Glomerular visceral epithelial cell (primary cell): ENCODE data around the gene CD22.
"Not testable (repeated sequence)": the region's sequence is repeated elsewhere in the genome, so short reads cannot be mapped to it uniquely, and the experiment has no call there.

ENCODE experiments used
- DNase-seq: peaks from one replicate; pipeline ENCODE4 v3.0.0-alpha.2; 2016; ENCODE audit errors: extremely low spot score

Gene CD22

DNA sequence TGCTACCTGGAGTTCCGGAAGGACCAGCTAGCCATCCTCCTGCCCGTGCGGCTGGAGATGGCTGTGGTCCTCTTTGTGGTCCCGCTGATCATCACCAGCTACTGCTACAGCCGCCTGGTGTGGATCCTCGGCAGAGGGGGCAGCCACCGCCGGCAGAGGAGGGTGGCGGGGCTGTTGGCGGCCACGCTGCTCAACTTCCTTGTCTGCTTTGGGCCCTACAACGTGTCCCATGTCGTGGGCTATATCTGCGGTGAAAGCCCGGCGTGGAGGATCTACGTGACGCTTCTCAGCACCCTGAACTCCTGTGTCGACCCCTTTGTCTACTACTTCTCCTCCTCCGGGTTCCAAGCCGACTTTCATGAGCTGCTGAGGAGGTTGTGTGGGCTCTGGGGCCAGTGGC lies 30.4 kb downstream of the CD22 start:
- not testable (repeated sequence) for DNase-seq

GRCh38 chr19:35360081-35360480 lies 31.1 kb downstream of the CD22 start:
- DNase-seq: not testable (repeated sequence)

DNA sequence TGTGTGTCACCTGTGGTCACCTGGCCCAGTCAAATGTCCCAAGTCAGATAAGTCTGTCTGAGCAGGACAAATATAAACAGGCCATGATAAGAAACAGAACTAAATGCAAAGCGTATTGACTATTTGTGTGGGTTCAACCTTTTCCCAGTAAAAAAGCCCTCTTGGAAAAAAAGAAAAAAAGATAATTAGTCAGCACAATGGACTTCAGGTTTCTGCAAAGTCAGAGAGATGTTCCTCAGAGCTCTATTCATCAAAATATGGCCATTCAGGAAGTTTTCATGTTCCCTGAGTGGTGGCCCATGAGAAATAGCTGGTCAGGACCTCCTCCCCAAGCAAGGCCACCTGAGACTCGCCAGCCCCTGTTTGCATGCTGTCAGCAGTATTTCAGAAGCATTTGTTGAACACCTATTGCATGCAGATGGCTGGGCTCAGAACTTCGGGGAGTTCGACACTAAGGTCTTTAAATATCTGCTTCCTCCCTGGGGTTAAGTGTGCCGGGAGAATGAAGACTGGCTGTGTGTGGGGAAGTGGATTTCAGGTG lies 32.0 kb downstream of the CD22 start:
- DNase-seq: no peak

DNA sequence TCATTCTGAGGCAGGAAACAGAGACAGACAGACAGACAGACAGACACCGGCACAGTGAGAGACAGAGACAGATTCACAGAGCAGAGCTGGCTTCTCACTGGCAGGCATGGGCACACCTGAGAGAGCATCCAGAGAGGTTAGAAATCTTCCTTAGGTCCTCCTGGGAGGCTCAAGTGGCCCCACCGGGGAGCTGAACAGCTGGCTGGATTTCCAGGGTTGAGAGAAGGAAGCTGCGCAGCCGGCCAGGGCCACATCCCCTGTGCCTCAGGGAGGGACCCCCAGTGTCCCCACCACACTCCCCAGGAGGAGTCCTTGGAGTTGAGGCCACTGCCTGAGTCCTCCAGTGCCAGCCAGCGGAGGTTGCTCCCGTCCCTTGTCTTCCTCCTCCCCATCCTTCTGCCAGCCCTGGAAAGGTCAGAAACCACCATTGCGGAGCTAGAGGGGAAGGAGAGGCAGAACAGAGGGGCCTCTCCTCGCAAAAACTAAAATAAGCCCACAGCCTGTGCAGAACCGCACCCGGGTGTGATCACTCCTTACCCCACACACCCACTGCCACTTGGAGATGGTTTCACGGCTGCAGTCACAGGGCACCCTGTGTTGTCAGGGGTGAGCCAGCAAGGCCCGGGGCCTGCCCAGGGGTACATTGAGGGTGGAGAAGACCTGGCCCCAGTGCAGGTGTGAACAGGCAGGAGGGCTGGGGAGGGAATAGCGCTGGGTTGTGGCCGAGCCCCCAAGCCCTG lies 33.4 kb downstream of the CD22 start:
- DNase-seq: no peak

- DNase-seq: no peak
Observed at GRCh38 chr19:35363001-35363590, 34.1 kb downstream of the CD22 start.

GRCh38 chr19:35363711-35364425 lies 34.9 kb downstream of the CD22 start:
- no peak for DNase-seq

GRCh38 chr19:35365303-35365702 lies 36.3 kb downstream of the CD22 start:
- DNase-seq: no peak

- DNase-seq: no peak
Observed at GRCh38 chr19:35368378-35368777, 39.4 kb downstream of the CD22 start.

DNA sequence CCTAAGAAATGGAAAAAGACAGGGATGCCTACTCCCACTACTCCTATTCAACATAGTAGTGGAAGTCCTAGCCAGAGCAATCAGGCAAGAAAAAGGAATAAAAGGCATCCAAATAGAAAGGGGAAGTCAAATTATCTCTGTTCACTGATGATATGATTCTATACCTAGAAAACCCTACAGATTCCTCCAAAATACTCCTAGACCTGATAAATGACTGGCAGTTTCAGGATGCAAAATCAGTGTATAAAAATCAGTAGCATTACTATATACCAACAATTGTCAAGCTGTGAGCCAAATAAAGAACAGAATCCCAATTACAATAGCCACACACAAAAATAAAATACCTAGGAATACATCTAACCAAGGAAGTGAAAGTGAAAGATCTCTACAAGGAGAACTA lies 40.5 kb downstream of the CD22 start:
- DNase-seq: no peak

GRCh38 chr19:35370722-35371121 lies 41.7 kb downstream of the CD22 start, which contains the start of gene GPR42:
GPR42 (plus strand) TSS chr19:35371068; CDS start chr19:35371360, 292 bp downstream.
- no peak for DNase-seq

- no peak for DNase-seq
Observed at GRCh38 chr19:35373492-35373891, 44.5 kb downstream of the CD22 start.

DNA sequence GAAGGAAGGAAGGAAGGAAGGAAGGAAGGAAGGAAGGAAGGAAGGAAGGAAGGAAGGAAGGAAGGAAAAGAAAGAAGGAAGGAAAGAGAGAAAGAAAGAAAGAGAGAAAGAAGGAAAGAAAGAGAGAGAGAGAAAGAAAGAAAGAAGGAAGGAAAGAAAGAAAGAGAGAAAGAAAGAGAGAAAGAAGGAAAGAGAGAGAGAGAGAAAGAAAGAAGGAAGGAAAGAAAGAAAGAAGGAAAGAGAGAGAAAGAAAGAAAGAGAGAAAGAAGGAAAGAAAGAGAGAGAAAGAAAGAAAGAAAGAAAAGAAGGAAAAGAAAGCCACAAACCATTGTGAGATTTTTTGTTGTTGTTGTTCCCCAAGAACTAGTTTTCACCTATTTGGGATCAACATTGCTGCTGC lies 45.0 kb downstream of the CD22 start:
- not testable (repeated sequence) for DNase-seq

DNA sequence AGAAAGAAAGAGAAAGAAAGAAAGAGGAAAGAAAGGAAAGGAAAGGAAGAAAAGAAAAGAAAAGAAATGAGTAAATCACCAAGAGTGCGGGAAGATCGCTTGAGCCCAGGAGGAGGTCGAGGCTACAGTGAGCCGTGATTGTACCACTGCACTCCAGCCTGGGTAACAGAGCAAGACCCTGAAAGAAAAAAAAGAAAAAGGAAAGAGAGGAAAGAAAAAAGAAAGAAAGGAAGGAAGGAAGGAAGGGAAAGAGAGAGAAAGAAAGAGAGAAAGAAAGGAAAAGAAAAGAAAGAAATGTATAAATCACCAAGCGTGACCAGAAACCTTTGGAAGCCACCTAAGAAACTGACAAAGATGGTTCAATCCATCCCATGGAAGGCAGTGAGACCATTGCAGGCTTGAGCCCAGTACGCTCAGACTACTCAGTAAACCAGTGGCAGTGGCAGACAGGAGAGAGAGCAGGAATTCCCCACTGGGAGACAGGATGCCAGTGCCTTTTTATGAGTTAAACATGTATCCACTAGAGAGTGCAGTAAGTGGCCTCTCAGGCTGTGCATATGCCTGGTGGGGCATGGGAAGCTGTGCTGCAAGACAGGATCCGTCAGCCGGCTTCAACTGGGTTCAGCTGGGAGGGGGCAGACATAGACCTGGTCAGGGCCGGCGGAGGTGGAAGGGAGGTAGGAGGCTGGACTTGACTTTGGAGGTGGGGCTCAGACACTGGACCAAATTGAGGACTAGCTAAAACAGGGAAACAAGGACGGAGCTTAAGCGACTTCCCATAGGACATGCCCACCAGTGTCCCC lies 46.7 kb downstream of the CD22 start:
- no peak for DNase-seq

DNA sequence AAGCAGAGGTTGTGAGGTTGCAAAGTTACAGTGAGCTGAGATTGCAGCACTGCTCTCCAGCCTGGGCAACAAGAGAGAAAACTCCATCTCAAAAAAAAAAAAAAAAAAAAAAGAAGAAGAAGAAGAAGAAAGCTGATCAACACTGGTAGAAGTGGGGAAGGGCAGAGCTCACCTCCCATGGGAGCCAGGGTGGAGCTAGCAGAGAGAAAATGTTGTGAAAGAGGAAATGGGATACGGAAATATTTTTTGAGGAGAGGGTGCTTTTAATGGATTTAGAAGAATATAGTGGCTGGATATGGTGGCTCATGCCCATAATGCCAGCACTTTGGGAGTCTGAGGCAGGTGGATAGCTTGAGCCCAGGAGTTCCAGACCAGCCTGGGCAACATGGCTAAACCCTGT lies 48.7 kb downstream of the CD22 start:
- DNase-seq: no peak

GRCh38 chr19:35378356-35378755 lies 49.4 kb downstream of the CD22 start:
- DNase-seq: no peak

DNA sequence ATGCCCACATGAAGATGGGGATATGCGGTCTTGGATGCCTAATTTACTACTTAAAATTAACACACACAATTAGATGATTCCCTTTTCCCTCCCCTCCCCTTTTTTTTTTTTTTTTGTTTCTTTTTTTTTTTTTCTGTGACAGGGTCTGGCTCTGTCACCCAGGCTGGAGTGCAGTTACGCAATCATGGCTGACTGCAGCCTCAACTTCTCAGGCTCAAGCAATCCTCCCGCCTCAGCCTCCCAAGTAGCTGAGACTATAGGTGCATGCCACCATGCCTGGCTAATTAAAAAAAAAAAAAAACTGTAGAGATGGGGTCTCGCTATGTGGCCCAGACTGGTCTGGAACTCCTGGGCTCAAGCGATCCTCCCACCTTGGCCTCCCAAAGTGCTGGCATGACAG lies 50.6 kb downstream of the CD22 start:
- DNase-seq: not testable (repeated sequence)

GRCh38 chr19:35379992-35380391 lies 51.0 kb downstream of the CD22 start:
- DNase-seq: no peak

GRCh38 chr19:35380450-35381124 lies 51.6 kb downstream of the CD22 start:
- no peak for DNase-seq

DNA sequence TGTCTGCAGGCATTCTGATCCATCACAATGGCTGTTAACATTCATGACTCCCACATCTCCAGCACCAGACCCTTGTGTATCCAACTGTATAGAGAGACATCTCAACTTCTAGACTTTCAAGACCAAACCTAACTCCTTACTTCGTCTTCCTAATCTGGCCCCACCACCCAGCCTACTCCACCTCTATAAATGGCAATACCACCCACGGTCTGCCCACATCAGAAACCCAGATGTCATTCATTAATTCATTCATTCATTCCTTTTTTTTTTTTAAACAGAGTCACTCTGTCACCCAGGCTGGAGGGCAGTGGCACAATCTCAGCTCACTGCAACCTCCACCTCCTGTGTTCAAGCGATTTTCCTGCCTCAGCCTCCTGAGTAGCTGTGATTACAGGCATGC lies 52.3 kb downstream of the CD22 start:
- DNase-seq: no peak

DNA sequence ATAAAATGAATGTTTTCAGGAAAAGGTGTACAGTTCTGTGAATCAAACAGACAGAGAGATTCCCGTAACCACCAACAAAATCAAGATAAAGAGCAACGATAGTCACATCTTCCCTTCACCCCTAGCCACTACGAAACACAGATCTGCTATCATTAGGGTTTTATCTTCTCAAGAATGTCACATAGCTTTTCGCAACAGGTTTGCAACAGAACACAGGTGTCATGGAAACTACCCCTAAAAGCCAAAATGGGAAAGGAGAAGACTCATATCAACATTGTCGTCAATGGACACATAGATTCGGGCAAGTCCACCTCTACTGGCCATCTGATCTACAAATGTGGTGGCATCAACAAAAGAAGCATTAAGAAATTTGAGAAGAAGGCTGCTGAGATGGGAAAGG lies 52.9 kb downstream of the CD22 start:
- no peak for DNase-seq

DNA sequence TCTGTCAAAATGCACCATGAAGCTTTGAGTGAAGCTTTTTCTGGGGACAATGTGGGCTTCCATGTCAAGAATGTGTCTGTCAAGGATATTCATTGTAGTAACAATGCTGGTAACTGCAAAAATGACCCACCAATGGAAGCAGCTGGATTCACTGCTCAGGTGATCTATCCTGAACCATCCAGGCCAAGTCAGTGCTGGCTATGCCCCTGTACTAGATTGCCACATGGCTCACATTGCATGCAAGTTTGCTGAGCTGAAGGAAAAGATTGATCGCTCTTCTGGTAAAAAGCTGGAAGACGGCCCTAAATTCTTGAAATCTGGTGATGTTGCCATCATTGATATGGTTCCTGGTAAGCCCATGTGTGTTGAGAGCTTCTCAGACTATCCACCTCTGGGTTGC lies 54.5 kb downstream of the CD22 start:
- DNase-seq: no peak
